Bronchial epithelial cell (primary cell): ENCODE measurements around the gene FBXO21. TPM values are rescaled to one million over a fixed set of nuclear protein-coding genes. Genes with fewer than 3 reads are reported as not detected.
"Not testable (repeated sequence)": the region's sequence is repeated elsewhere in the genome, so short reads cannot be mapped to it uniquely, and the experiment has no call there.

Experiments used
- DNase-seq: peaks from one replicate; pipeline ENCODE4 v3.0.0-alpha.2; 2010; ENCODE audit warnings: low read depth
- FAIRE-seq: peaks from 2 replicates; lab custom pipeline; 2011; peaks lifted over from hg19 to GRCh38; lab: Jason Lieb, UNC
- H3K27me3 ChIP-seq: 2 replicates; pipeline ENCODE4 v1.5.1; 2011; ENCODE audit warnings: low read length; ENCODE audit not compliant: control insufficient read depth, insufficient read depth
- H3K36me3 ChIP-seq: 2 replicates; pipeline ENCODE4 v1.5.1; 2011; ENCODE audit warnings: low read length; ENCODE audit not compliant: control insufficient read depth, insufficient read depth
- H3K4me3 ChIP-seq: 2 replicates; pipeline ENCODE4 v1.5.1; 2011; ENCODE audit warnings: mild to moderate bottlenecking, low read depth, low read length, control low read depth
- CTCF ChIP-seq: IDR thresholded peaks from 2 replicates; pipeline ENCODE4 v1.5.1; 2011; ENCODE audit warnings: mild to moderate bottlenecking, moderate library complexity, low read length, control low read depth, inconsistent platforms; ENCODE audit not compliant: insufficient read depth, severe bottlenecking
- total RNA-seq: library from RNA; depleted of rRNA; stranded (reverse); fragments of >200 nt; gene quantifications from 2 replicates; pipeline ENCODE4 v1.2.1, GENCODE V29; 2014

The FBXO21 gene
- total RNA-seq, 1 donor from 2014 or later, result 52.7 TPM

- no peak overlapping the region for H3K4me3 ChIP-seq
- H3K27me3 ChIP-seq, result peaks cover 33% of the 10 kb centered on the region
- no peaks in the 10 kb centered on the region for H3K36me3 ChIP-seq
- FAIRE-seq, result no peak
- DNase-seq, result no peak
- TF ChIP-seq CTCF, result no peak
These were observed 93.7 kb downstream of the FBXO21 start for GRCh38 chr12:117096501-117097042.

GRCh38 chr12:117095191-117095590 lies 95.1 kb downstream of the FBXO21 start:
- H3K27me3 ChIP-seq, result peaks cover 25% of the 10 kb centered on the region
- H3K4me3 ChIP-seq, H3K36me3 ChIP-seq, DNase-seq, FAIRE-seq: not testable (repeated sequence)

GRCh38 chr12:117093918-117094630 lies 96.2 kb downstream of the FBXO21 start:
- no peak for TF ChIP-seq CTCF
- FAIRE-seq (no peak), DNase-seq (no peak)

GRCh38 chr12:117093431-117093830 lies 96.8 kb downstream of the FBXO21 start:
- FAIRE-seq (no peak), DNase-seq (no peak)
- H3K4me3 ChIP-seq, result no peak overlapping the region
- TF ChIP-seq CTCF, result no peak
- H3K27me3 ChIP-seq, result peaks cover 17% of the 10 kb centered on the region
- no peaks in the 10 kb centered on the region for H3K36me3 ChIP-seq

More at GRCh38 chr12:117093918-117094630, 96.2 kb downstream of the FBXO21 start:
- Histone ChIP-seq H3K4me3 (no peak overlapping the region), H3K27me3 (peaks cover 21% of the 10 kb centered on the region), H3K36me3 (no peaks in the 10 kb centered on the region)

GRCh38 chr12:117092886-117093285 lies 97.4 kb downstream of the FBXO21 start:
- no peak for FAIRE-seq

GRCh38 chr12:117092511-117092780 lies 97.8 kb downstream of the FBXO21 start:
- FAIRE-seq (no peak), DNase-seq (no peak)

More at GRCh38 chr12:117092886-117093285, 97.4 kb downstream of the FBXO21 start:
- no peak for TF ChIP-seq CTCF
- peaks cover 14% of the 10 kb centered on the region for H3K27me3 ChIP-seq
- no peak for DNase-seq
- H3K36me3 ChIP-seq, result no peaks in the 10 kb centered on the region
- no peak overlapping the region for H3K4me3 ChIP-seq

More at GRCh38 chr12:117092511-117092780, 97.8 kb downstream of the FBXO21 start:
- H3K27me3 ChIP-seq, result peaks cover 14% of the 10 kb centered on the region
- H3K36me3 ChIP-seq, result no peaks in the 10 kb centered on the region
- TF ChIP-seq CTCF, result no peak
- H3K4me3 ChIP-seq, result no peak overlapping the region

Other genes starting within 250 kb of the FBXO21 start
- not detected in 2 replicates for gene TESC, start 91.1 kb downstream of the FBXO21 start, total RNA-seq
- gene NOS1, start 171.2 kb upstream of the FBXO21 start, total RNA-seq, result 0.26 TPM in 2 replicates